WTC11 (cell line): ENCODE measurements around the gene RABAC1. TPM values are rescaled to one million over a fixed set of nuclear protein-coding genes. Genes with fewer than 3 reads are reported as not detected.

ENCODE experiments used
- CDX4 ChIP-seq: fragments of 250-450 bp; sonication (Bioruptor Pico); IDR thresholded peaks from 2 replicates; pipeline ENCODE4 v1.9.0; 2021; ENCODE audit warnings: moderate library complexity, mild to moderate bottlenecking, inconsistent platforms, borderline replicate concordance
- CREM ChIP-seq: sonication (generic); formaldehyde crosslinking; IDR thresholded peaks from 2 replicates; pipeline ENCODE4 v1.8.1; 2022; ENCODE audit warnings: mild to moderate bottlenecking, missing genetic modification reagents, moderate library complexity
- FOXJ3 ChIP-seq: sonication (generic); formaldehyde crosslinking; IDR thresholded peaks from 2 replicates; pipeline ENCODE4 v1.9.0; 2021; ENCODE audit warnings: missing genetic modification reagents, mild to moderate bottlenecking, borderline replicate concordance
- FOXP1 ChIP-seq: sonication (generic); formaldehyde crosslinking; IDR thresholded peaks from 2 replicates; pipeline ENCODE4 v1.8.0; 2022; ENCODE audit warnings: missing genetic modification reagents, mild to moderate bottlenecking, moderate library complexity, borderline replicate concordance
- GTF2I ChIP-seq: fragments of 250-450 bp; sonication (Bioruptor Pico); conservative IDR thresholded peaks from 2 replicates; pipeline ENCODE4 v1.4.0; 2021; ENCODE audit warnings: mild to moderate bottlenecking
- JAZF1 ChIP-seq: fragments of 250-450 bp; sonication (Bioruptor Pico); IDR thresholded peaks from 2 replicates; pipeline ENCODE4 v1.9.0; 2021; ENCODE audit warnings: moderate library complexity, mild to moderate bottlenecking, inconsistent platforms
- KAT7 ChIP-seq: sonication (generic); formaldehyde crosslinking; IDR thresholded peaks from 2 replicates; pipeline ENCODE4 v1.8.1; 2023; ENCODE audit warnings: missing genetic modification reagents, mild to moderate bottlenecking, borderline replicate concordance
- MAX ChIP-seq: sonication (generic); formaldehyde crosslinking; IDR thresholded peaks from 2 replicates; pipeline ENCODE4 v1.8.0; 2022; ENCODE audit warnings: mild to moderate bottlenecking, missing genetic modification reagents
- MYBL2 ChIP-seq: sonication (generic); formaldehyde crosslinking; IDR thresholded peaks from 2 replicates; pipeline ENCODE4 v1.8.1; 2023; ENCODE audit warnings: mild to moderate bottlenecking, moderate library complexity, missing genetic modification reagents
- STAT6 ChIP-seq: sonication (generic); formaldehyde crosslinking; conservative IDR thresholded peaks from 2 replicates; pipeline ENCODE4 v1.8.1; 2023; ENCODE audit warnings: mild to moderate bottlenecking, low read depth, missing genetic modification reagents, moderate library complexity
- TEAD1 ChIP-seq: sonication (generic); formaldehyde crosslinking; IDR thresholded peaks from 2 replicates; pipeline ENCODE4 v1.8.0; 2022; ENCODE audit warnings: mild to moderate bottlenecking, missing genetic modification reagents
- ZBTB21 ChIP-seq: sonication (generic); formaldehyde crosslinking; IDR thresholded peaks from 2 replicates; pipeline ENCODE4 v1.8.1; 2023; ENCODE audit warnings: mild to moderate bottlenecking, missing genetic modification reagents, borderline replicate concordance
- ZNF121 ChIP-seq: sonication (generic); formaldehyde crosslinking; IDR thresholded peaks from 2 replicates; pipeline ENCODE4 v1.8.0; 2023; ENCODE audit warnings: missing genetic modification reagents
- ZNF317 ChIP-seq: sonication (generic); formaldehyde crosslinking; IDR thresholded peaks from 2 replicates; pipeline ENCODE4 v1.8.1; 2023; ENCODE audit warnings: low read depth, mild to moderate bottlenecking, moderate library complexity, missing genetic modification reagents, borderline replicate concordance
- ZNF396 ChIP-seq: fragments of 250-450 bp; sonication (Bioruptor Pico); IDR thresholded peaks from 2 replicates; pipeline ENCODE4 v1.8.0; 2021; ENCODE audit warnings: mild to moderate bottlenecking, moderate library complexity, borderline replicate concordance
- ZNF671 ChIP-seq: fragments of 250-450 bp; sonication (Bioruptor Pico); IDR thresholded peaks from 2 replicates; pipeline ENCODE4 v1.8.0; 2021; ENCODE audit warnings: mild to moderate bottlenecking
- total RNA-seq: library from RNA; stranded (reverse); gene quantifications from 3 replicates; pipeline ENCODE4 v1.2.3, GENCODE V29; 2021
- TF ChIP-seq, protein P1 (sequence below): sonication (generic); formaldehyde crosslinking; IDR thresholded peaks from 2 replicates; pipeline ENCODE4 v1.8.0; 2022; ENCODE audit warnings: mild to moderate bottlenecking, missing genetic modification reagents
- TF ChIP-seq, protein P2 (sequence below): fragments of 250-450 bp; sonication (Bioruptor Pico); conservative IDR thresholded peaks from 2 replicates; pipeline ENCODE4 v1.9.0; 2021; ENCODE audit warnings: mild to moderate bottlenecking
- TF ChIP-seq, protein P3 (sequence below): sonication (generic); formaldehyde crosslinking; IDR thresholded peaks from 2 replicates; pipeline ENCODE4 v1.8.0; 2023; ENCODE audit warnings: missing genetic modification reagents
- TF ChIP-seq, protein P4 (sequence below): fragments of 250-450 bp; sonication (Bioruptor Pico); IDR thresholded peaks from 2 replicates; pipeline ENCODE4 v1.8.0; 2021; ENCODE audit warnings: mild to moderate bottlenecking
- TF ChIP-seq, protein P5 (sequence below): sonication (generic); formaldehyde crosslinking; IDR thresholded peaks from 2 replicates; pipeline ENCODE4 v1.8.0; 2022; ENCODE audit warnings: missing genetic modification reagents

The RABAC1 gene
- total RNA-seq, 1 experiment from 2014 or later = 159 TPM

DNA sequence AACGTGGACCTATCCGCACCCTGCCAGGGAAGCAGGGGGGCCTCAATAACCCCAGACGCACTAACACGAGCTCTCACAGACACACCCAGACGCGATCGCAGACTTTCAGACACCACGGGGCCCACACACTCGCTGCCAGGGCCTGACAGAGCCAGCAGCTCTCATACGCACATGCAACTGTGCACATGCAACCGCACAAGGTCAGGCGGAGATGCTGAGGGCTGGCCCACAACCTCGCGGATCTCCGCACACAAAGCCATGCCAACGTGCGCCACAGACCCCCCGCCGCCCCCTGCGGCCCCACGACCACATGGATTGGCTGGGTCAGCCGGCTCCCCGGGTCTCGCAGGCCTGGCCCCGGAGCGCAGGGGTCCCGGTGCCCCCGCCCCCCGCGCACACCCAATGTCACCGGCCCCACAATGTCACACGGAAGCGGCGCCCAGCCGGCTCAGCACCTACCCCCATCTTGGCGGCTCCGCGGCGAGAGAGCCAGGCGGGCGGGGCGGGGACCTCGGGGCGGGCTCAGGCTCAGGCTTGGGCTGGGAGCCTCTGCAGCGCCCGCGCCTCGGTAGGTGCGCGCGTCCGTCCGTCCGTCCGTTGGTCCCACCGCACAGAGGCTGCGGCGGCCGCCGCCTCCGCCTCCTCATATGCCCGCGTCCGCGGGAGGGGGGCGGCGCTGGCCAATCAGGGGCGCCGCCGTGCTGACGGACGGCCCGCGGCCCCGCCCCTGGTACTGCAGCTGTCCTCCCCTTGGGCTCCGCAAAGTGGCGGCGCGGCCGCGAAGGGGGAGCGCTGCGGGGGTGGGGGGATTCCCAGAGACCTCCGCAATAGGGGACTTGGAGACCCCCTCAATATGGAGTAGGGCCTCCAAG lies 34.7 kb upstream of the RABAC1 start, which contains the start of gene ATP1A3 (continued):
- TF ChIP-seq CDX4 (CRISPR knock-in tag) (no peak), MYBL2 (CRISPR knock-in tag) (peak; percentile 66; the same call in 1 of the 2 replicates), TEAD1 (CRISPR knock-in tag) (no peak), FOXJ3 (CRISPR knock-in tag) (no peak), ZBTB21 (CRISPR knock-in tag) (no peak), KAT7 (CRISPR knock-in tag) (no peak), CREM (CRISPR knock-in tag) (no peak), GTF2I (CRISPR knock-in tag) (no peak), STAT6 (CRISPR knock-in tag) (no peak), ZNF317 (no peak), ZNF121 (CRISPR knock-in tag) (no peak), JAZF1 (no peak), ZNF671 (no peak), ZNF396 (CRISPR knock-in tag) (no peak), FOXP1 (CRISPR knock-in tag) (no peak), MAX (CRISPR knock-in tag) (no peak)
- TF ChIP-seq, protein P1, sequence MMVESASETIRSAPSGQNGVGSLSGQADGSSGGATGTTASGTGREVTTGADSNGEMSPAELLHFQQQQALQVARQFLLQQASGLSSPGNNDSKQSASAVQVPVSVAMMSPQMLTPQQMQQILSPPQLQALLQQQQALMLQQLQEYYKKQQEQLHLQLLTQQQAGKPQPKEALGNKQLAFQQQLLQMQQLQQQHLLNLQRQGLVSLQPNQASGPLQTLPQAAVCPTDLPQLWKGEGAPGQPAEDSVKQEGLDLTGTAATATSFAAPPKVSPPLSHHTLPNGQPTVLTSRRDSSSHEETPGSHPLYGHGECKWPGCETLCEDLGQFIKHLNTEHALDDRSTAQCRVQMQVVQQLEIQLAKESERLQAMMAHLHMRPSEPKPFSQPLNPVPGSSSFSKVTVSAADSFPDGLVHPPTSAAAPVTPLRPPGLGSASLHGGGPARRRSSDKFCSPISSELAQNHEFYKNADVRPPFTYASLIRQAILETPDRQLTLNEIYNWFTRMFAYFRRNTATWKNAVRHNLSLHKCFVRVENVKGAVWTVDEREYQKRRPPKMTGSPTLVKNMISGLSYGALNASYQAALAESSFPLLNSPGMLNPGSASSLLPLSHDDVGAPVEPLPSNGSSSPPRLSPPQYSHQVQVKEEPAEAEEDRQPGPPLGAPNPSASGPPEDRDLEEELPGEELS (CRISPR knock-in tag) = no peak
- TF ChIP-seq, protein P2, sequence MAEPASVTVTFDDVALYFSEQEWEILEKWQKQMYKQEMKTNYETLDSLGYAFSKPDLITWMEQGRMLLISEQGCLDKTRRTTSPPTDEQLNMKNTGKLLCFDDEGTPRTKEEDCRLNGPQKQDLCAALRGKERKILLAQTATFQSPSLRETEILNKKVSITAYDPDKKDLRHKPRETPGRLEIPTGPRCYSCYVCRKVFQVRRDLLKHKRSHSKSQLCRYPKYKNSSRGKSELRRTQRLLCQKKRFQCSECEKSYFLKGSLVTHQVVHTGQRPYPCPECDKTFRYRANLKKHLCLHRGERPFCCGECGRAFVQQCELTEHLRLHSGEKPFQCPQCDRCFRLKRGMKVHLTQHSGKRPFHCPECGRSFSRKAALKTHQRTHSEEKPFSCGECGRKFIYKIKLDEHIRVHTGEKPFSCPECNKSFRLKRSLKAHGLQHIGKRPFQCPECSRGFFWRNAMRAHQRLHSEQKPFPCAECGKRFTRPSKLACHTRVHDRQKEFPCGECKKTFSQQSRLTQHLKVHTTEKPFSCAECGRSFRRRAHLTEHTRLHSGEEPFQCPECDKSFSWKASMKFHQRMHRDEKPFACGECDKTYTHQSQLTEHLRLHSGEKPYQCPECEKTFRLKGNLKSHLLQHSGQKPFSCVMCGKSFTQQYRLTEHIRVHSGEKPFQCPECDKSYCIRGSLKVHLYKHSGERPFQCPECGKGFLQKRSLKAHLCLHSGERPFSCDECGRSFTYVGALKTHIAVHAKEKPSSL = no peak
- TF ChIP-seq, protein P3, sequence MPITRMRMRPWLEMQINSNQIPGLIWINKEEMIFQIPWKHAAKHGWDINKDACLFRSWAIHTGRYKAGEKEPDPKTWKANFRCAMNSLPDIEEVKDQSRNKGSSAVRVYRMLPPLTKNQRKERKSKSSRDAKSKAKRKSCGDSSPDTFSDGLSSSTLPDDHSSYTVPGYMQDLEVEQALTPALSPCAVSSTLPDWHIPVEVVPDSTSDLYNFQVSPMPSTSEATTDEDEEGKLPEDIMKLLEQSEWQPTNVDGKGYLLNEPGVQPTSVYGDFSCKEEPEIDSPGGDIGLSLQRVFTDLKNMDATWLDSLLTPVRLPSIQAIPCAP (CRISPR knock-in tag) = no peak
- TF ChIP-seq, protein P4, sequence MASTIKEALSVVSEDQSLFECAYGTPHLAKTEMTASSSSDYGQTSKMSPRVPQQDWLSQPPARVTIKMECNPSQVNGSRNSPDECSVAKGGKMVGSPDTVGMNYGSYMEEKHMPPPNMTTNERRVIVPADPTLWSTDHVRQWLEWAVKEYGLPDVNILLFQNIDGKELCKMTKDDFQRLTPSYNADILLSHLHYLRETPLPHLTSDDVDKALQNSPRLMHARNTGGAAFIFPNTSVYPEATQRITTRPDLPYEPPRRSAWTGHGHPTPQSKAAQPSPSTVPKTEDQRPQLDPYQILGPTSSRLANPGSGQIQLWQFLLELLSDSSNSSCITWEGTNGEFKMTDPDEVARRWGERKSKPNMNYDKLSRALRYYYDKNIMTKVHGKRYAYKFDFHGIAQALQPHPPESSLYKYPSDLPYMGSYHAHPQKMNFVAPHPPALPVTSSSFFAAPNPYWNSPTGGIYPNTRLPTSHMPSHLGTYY (CRISPR knock-in tag) = no peak
- TF ChIP-seq, protein P5, sequence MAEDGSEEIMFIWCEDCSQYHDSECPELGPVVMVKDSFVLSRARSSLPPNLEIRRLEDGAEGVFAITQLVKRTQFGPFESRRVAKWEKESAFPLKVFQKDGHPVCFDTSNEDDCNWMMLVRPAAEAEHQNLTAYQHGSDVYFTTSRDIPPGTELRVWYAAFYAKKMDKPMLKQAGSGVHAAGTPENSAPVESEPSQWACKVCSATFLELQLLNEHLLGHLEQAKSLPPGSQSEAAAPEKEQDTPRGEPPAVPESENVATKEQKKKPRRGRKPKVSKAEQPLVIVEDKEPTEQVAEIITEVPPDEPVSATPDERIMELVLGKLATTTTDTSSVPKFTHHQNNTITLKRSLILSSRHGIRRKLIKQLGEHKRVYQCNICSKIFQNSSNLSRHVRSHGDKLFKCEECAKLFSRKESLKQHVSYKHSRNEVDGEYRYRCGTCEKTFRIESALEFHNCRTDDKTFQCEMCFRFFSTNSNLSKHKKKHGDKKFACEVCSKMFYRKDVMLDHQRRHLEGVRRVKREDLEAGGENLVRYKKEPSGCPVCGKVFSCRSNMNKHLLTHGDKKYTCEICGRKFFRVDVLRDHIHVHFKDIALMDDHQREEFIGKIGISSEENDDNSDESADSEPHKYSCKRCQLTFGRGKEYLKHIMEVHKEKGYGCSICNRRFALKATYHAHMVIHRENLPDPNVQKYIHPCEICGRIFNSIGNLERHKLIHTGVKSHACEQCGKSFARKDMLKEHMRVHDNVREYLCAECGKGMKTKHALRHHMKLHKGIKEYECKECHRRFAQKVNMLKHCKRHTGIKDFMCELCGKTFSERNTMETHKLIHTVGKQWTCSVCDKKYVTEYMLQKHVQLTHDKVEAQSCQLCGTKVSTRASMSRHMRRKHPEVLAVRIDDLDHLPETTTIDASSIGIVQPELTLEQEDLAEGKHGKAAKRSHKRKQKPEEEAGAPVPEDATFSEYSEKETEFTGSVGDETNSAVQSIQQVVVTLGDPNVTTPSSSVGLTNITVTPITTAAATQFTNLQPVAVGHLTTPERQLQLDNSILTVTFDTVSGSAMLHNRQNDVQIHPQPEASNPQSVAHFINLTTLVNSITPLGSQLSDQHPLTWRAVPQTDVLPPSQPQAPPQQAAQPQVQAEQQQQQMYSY (CRISPR knock-in tag) = no peak
